Ovary (tissue), 9 donors: ENCODE results near the gene SCN4B. TPM values are rescaled to one million over a fixed set of nuclear protein-coding genes. Genes with fewer than 3 reads are reported as not detected.

ENCODE experiments used
- DNase-seq, 5 donors: peaks; one replicate each; pipeline ENCODE4 v3.0.0-alpha.2; 2019 to 2020
- H3K27ac ChIP-seq, 2 donors: fragments of 200-600 bp; one replicate each; pipeline versions ENCODE4 v1.5.1 to v1.8.0; 2019 to 2022
- H3K27me3 ChIP-seq: fragments of 200-600 bp; one replicate; pipeline ENCODE4 v1.8.0; 2022
- H3K36me3 ChIP-seq: fragments of 200-600 bp; sonication (generic); one replicate; pipeline ENCODE4 v1.5.1; 2019
- H3K4me1 ChIP-seq: one replicate; pipeline ENCODE4 v1.8.1; 2013; ENCODE audit warnings: mild to moderate bottlenecking, moderate library complexity; ENCODE audit not compliant: insufficient read depth
- H3K4me3 ChIP-seq: fragments of 200-600 bp; sonication (generic); one replicate; pipeline ENCODE4 v1.5.1; 2017
- H3K9me3 ChIP-seq, 2 donors: fragments of 200-600 bp in 1 of 2; sonication (generic) in 1 of 2; one replicate each; pipeline versions ENCODE4 v1.5.1 to v1.8.1; 2013 to 2019; ENCODE audit warnings: mild to moderate bottlenecking in 1 of 2, moderate library complexity in 1 of 2
- EP300 ChIP-seq: sonication (generic); formaldehyde crosslinking; IDR thresholded peaks from one replicate; pipeline ENCODE4 v1.6.1; 2017; ENCODE audit warnings: antibody characterized with exemption
- POLR2A ChIP-seq: fragments of 450-650 bp; IDR thresholded peaks from one replicate; pipeline ENCODE4 v1.6.1; 2017; ENCODE audit warnings: antibody characterized with exemption, mild to moderate bottlenecking, moderate library complexity
- WGBS, 3 donors: extraction: QIAGEN DNeasy Blood & Tissue Kit in 1 of 3; methylation state at CpG; one replicate each; pipeline versions ENCODE4 v1.1.5 to v1.1.7; 2013 to 2017; 5-methylcytosine and 5-hydroxymethylcytosine counted together
- intact Hi-C, 4 donors: fragments of 100-400 bp; cut with DNase I; formaldehyde crosslinking; loops; one replicate each; pipeline versions ENCODE4 v1.11.0 to v1.15.1; 2022 to 2023
- polyA plus RNA-seq, 2 donors: library from polyadenylated mRNA; stranded (reverse); fragments of 200-250 nt in 1 of 2; fragments of 350-450 nt in 1 of 2; fragmentation: Illumina TruSeq in 1 of 2; extraction: RNeasy Lipid Tissue Mini Kit (QIAGEN cat#74804) in 1 of 2; gene quantifications; one replicate each; pipeline ENCODE4 v1.2.3, GENCODE V29; 2013 to 2014
- total RNA-seq, 7 donors: library from RNA; depleted of rRNA in 2 of 7; stranded (reverse); fragments of >200 nt in 2 of 7; fragmentation: NEBNext Ultra II Directional in 3 of 7; extraction: Animal tissue kit (Norgen Biotek cat#: 25700) in 3 of 7; gene quantifications; one replicate each; pipeline versions ENCODE4 v1.1.0 to v1.2.4, GENCODE V29; 2016 to 2023
- TF ChIP-seq, protein P1 (sequence below), 3 donors: fragments of 450-650 bp in 2 of 3; fragments of 200-600 bp in 1 of 3; IDR thresholded peaks; one replicate each; pipeline versions ENCODE4 v1.5.1 to v1.8.0; 2016 to 2022; ENCODE audit warnings: antibody characterized with exemption in 3 of 3, mild to moderate bottlenecking in 1 of 3
- donor health status: DM: no; HTN: no; CAD: no; lungs with moderate emphysema.
- donor health status: DM: no; HTN: no; CAD: no.
- donor health status: Bipolar disorder and iron deficiency.
- donor health status: DM: yes; HTN: yes; CAD: no.
- donor health status: DM: no; HTN: no; CAD: no.
- donor health status: DM: yes; HTN: yes; CAD: no.

SCN4B gene
- total and polyA plus RNA-seq, 9 donors: 0.10 to 13.3 (median 0.52) TPM

DNA sequence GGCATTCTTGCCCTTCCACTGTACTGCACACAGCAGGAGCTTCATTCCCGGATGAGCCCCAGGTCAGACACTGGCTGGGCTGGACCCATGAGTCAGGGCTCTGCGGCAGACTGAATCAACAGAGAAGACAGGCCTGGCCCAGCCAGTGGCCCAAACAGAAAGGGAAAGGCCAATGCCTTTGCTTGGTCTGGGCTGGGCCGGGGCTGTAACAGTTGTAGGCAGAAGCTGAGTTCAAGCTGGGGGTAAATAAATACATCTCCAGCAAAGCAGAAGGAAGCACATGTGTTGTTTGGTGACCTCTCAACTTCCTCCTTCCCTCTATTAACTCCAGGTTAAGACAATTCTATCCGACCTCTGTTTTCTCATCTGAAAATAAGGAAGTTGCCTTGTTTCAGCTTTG, 64.1 kb downstream of the SCN4B start:
- Histone ChIP-seq H3K27me3 (no peaks in the 10 kb centered on the region), H3K27ac (no peak overlapping the region), H3K36me3 (no peaks in the 10 kb centered on the region), H3K4me1 (no peaks in the 10 kb centered on the region), H3K4me3 (no peak overlapping the region), H3K9me3 (no peaks in the 10 kb centered on the region)
- no peak for TF ChIP-seq POLR2A
- TF ChIP-seq, protein P1, sequence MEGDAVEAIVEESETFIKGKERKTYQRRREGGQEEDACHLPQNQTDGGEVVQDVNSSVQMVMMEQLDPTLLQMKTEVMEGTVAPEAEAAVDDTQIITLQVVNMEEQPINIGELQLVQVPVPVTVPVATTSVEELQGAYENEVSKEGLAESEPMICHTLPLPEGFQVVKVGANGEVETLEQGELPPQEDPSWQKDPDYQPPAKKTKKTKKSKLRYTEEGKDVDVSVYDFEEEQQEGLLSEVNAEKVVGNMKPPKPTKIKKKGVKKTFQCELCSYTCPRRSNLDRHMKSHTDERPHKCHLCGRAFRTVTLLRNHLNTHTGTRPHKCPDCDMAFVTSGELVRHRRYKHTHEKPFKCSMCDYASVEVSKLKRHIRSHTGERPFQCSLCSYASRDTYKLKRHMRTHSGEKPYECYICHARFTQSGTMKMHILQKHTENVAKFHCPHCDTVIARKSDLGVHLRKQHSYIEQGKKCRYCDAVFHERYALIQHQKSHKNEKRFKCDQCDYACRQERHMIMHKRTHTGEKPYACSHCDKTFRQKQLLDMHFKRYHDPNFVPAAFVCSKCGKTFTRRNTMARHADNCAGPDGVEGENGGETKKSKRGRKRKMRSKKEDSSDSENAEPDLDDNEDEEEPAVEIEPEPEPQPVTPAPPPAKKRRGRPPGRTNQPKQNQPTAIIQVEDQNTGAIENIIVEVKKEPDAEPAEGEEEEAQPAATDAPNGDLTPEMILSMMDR (IDR thresholded peaks at IDR 0.05): no peak
- no peak for TF ChIP-seq EP300
- WGBS, 3 donors: 72 to 84% (median 73%) methylated on average over 4 of the region's 4 CpGs
- no peak for DNase-seq
- intact Hi-C loops: no loop called here

DNA sequence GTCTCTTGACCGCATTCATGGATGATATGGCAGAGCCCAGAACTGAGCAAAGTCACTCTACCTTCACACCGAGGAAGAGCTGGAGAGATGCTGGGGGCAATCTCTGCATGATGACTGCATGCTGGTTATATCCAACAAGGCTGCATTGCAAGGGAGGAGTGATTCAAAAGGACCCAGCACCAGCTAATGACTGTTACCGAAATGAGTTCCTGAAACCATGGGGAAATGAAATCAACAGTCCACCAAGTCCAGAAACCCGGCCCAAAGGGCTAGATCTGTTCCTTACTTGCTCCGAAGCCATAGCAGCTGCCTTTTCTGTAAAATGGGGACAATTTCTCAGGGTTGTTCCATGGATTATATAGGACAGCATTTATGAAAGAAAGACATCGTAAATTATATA, 64.7 kb downstream of the SCN4B start:
- intact Hi-C loops: no loop called here
- no peaks in the 10 kb centered on the region for H3K9me3 ChIP-seq
- H3K4me1 ChIP-seq: no peaks in the 10 kb centered on the region
- WGBS, 3 donors: 91 to 94% (median 92%) methylated on average over 6 of the region's 6 CpGs
- no peak overlapping the region for H3K4me3 ChIP-seq
- H3K27me3 ChIP-seq: no peaks in the 10 kb centered on the region
- H3K27ac ChIP-seq: no peak overlapping the region
- TF ChIP-seq POLR2A (no peak), EP300 (no peak)
- TF ChIP-seq, protein P1 (IDR thresholded peaks at IDR 0.05): no peak
- DNase-seq: no peak
- no peaks in the 10 kb centered on the region for H3K36me3 ChIP-seq

DNA sequence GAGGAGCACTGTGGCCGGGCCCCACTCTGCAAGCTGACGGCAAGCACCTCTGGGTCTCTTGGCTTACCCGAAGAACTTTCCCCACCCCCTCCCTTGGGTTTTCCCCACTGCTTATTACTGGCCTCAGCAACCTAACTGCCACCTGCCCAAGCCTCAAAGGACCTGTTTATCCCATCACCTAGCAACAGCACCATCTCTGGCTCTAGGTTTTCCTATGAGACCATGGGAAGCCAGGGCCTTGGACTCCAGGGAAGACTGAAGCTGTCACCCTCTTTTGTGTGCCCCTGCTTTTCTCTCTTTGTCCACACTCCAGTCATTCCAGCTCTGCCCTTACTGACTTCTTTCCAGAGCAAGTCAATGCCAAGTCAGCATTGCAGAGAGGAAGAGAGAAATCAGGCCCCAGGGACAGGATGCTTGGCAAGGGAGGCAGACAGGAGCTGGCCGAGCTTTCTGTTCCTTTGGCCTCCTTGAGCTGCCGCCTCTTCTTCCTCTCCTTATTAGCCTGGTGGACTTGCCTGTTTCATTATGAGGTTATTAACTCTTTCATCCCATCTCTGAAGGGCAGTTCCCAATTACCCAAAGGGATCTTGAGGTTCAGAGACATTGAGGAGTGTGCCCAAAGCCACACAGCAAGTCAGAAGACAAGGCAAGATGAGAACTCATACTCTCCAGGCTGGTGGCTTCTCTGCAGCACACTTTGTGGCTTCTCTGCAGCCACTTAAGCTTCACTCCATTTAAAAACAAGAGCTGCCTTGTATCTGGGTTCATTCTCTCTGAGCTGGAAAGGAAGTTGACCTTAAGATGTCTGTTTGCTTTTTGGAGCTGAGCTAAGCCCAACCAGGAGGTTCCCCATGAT, 65.5 kb downstream of the SCN4B start, which contains the start of gene SMIM35:
Gene SMIM35 (minus strand): TSS at position 51 of the 856 bp plus-strand sequence. CDS start 206 bp downstream, outside the sequence.
- Histone ChIP-seq H3K27me3 (no peaks in the 10 kb centered on the region), H3K27ac (no peak within 1 kb of the TSS), H3K4me1 (no peaks in the 10 kb centered on the region), H3K9me3 (no peaks in the 10 kb centered on the region), H3K4me3 (no peak within 1 kb of the TSS), H3K36me3 (no peaks in the 10 kb centered on the region)
- no peak for TF ChIP-seq POLR2A
- no peak for TF ChIP-seq EP300
- TF ChIP-seq, protein P1 (IDR thresholded peaks at IDR 0.05): no peak
- 63 to 65% (median 64%) methylated on average over 5 of the region's 5 CpGs for WGBS, 3 donors
- DNase-seq: no peak
- intact Hi-C loops: no loop called here

DNA sequence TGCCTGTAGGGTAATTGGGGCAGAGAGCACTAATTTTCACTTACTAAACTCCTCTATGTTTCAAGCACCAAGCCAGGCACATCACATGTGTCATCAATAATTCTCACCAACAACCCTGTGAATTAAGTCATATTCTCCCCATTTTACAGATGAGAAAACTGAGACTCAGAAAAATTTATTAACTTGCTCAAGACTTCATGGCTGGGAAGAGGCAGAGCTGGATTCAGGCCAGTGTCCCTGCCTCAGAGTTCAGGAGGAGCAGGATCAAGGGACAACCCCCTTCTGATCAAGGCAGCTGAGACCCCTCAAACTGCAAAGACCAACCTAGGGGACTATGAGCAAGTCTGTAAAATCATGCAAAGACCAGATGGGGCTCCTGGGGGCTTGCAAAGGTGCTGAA, 68.0 kb downstream of the SCN4B start:
- H3K27ac ChIP-seq: no peak overlapping the region
- H3K27me3 ChIP-seq: no peaks in the 10 kb centered on the region
- H3K4me3 ChIP-seq: no peak overlapping the region
- H3K9me3 ChIP-seq: no peaks in the 10 kb centered on the region
- TF ChIP-seq POLR2A (no peak), EP300 (no peak)
- TF ChIP-seq, protein P1 (IDR thresholded peaks at IDR 0.05): no peak
- intact Hi-C loops: no loop called here
- H3K36me3 ChIP-seq: no peaks in the 10 kb centered on the region
- no peak for DNase-seq
- no peaks in the 10 kb centered on the region for H3K4me1 ChIP-seq
